ENCODE results near the gene ITPKB.

DNA sequence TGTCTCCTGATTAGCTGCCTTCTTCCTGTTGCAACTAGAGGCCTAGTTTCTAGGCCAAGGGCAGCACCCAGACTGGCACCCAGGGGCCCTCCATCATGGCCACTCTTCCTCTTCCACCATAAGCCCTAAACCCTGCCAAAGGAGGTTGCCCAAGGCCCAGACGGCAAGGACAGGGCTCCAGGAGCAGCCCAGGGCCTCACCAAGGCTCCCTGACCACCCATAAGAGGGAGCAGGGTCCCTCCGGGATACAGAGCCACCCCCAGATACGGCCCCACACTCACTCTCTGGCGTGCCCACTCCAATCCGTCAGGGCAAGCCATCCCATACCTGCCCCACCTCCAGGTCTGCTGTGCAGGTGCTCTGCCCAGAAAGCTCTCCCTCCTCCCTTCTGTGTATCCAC, 79.9 kb downstream of the ITPKB start:
- no peak for TF ChIP-seq EZH2 (conservative IDR thresholded peaks at IDR 0.05; ENCODE audit: low read depth, low read length)
- no peak for TF ChIP-seq TRIM24 (CRISPR knock-in tag; IDR thresholded peaks at IDR 0.05)
- TF ChIP-seq, protein P1, sequence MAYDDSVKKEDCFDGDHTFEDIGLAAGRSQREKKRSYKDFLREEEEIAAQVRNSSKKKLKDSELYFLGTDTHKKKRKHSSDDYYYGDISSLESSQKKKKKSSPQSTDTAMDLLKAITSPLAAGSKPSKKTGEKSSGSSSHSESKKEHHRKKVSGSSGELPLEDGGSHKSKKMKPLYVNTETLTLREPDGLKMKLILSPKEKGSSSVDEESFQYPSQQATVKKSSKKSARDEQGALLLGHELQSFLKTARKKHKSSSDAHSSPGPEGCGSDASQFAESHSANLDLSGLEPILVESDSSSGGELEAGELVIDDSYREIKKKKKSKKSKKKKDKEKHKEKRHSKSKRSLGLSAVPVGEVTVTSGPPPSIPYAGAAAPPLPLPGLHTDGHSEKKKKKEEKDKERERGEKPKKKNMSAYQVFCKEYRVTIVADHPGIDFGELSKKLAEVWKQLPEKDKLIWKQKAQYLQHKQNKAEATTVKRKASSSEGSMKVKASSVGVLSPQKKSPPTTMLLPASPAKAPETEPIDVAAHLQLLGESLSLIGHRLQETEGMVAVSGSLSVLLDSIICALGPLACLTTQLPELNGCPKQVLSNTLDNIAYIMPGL (CRISPR knock-in tag; IDR thresholded peaks at IDR 0.05; ENCODE audit: borderline replicate concordance in 1 of 2, low read depth in 1 of 2): no peak
- TF ChIP-seq, protein P2, sequence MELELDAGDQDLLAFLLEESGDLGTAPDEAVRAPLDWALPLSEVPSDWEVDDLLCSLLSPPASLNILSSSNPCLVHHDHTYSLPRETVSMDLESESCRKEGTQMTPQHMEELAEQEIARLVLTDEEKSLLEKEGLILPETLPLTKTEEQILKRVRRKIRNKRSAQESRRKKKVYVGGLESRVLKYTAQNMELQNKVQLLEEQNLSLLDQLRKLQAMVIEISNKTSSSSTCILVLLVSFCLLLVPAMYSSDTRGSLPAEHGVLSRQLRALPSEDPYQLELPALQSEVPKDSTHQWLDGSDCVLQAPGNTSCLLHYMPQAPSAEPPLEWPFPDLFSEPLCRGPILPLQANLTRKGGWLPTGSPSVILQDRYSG (CRISPR knock-in tag; IDR thresholded peaks at IDR 0.05): no peak
- no peak for TF ChIP-seq EED (CRISPR knock-in tag; IDR thresholded peaks at IDR 0.05)
- TF ChIP-seq TFE3 (CRISPR knock-in tag; IDR thresholded peaks at IDR 0.05): no peak
- no peak for TF ChIP-seq TAF1 (CRISPR knock-in tag; IDR thresholded peaks at IDR 0.05)
- TF ChIP-seq KDM5A (IDR thresholded peaks at IDR 0.05; ENCODE audit: borderline replicate concordance, low read length): no peak
- no peak for TF ChIP-seq RFX5 (IDR thresholded peaks at IDR 0.05; ENCODE audit: low read depth, low read length)
- TF ChIP-seq YY1 (IDR thresholded peaks at IDR 0.05; ENCODE audit: insufficient read depth, insufficient replicate concordance, low read depth, low read length): no peak
- no peak for TF ChIP-seq ZNF83 (CRISPR knock-in tag; IDR thresholded peaks at IDR 0.05; ENCODE audit: borderline replicate concordance)
- TF ChIP-seq ZNF788 (CRISPR knock-in tag; IDR thresholded peaks at IDR 0.05; ENCODE audit: borderline replicate concordance): no peak
